ENCODE results near the gene IMMP2L.

DNA sequence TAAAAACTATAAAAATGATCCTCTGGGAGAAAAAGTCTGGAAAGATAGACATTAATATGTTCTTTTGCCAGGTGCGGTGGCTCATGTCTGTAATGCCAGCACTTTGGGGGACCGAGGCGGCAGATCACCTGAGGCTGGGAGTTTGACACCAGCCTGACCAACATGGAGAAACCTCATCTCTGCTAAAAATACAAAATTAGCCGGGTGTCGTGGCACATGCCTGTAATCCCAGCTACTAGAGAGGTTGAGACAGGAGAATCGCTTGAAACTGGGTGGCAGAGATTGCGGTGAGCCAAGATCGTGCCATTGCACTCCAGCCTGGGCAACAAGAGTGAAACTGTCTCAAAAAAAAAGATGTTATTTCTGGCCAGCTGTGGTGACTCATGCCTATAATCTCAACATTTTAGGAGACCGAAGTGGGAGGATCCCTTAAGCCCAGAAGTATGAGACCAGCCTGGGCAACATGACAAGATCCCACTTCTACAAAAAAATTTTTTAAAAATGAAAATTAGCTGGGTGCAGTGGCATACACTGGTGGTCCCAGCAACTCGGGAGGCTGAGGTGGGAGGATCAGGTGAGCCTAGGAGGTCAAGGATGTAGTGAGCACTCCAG lies 573.3 kb downstream of the IMMP2L start:
- TF ChIP-seq ASH2L (IDR thresholded peaks at IDR 0.05; ENCODE audit: insufficient read length, low read depth, low read length): no peak
- no peak for TF ChIP-seq KDM3A (CRISPR knock-in tag; IDR thresholded peaks at IDR 0.05; ENCODE audit: low read depth)
- no peak for TF ChIP-seq HOXA5 (CRISPR knock-in tag; IDR thresholded peaks at IDR 0.05)
- TF ChIP-seq ARNT2 (CRISPR knock-in tag; IDR thresholded peaks at IDR 0.05; ENCODE audit: low read depth): no peak
- TF ChIP-seq MXD1 (CRISPR knock-in tag; IDR thresholded peaks at IDR 0.05): no peak

Measured in HepG2 (cell line).